Transverse colon (tissue), 4 donors: ENCODE data around the gene DLG2.

ENCODE experiments used
- CTCF ChIP-seq, 5 experiments: fragments of 200-600 bp in 3 of 5; fragments of 450-650 bp in 2 of 5; sonication (generic) in 3 of 5; IDR thresholded peaks; 1 replicate in 2 of 5; 2 replicates in 3 of 5; pipeline ENCODE4 v1.5.1; 2016 to 2017; ENCODE audit warnings: antibody characterized with exemption in 5 of 5, inconsistent platforms in 3 of 5, mild to moderate bottlenecking in 2 of 5, moderate library complexity in 1 of 5
- EP300 ChIP-seq: sonication (generic); formaldehyde crosslinking; IDR thresholded peaks from one replicate; pipeline ENCODE4 v1.6.1; 2017; ENCODE audit warnings: antibody characterized with exemption, low read depth
- POLR2A ChIP-seq: fragments of 450-650 bp; IDR thresholded peaks from one replicate; pipeline ENCODE4 v1.6.1; 2016; ENCODE audit warnings: antibody characterized with exemption, mild to moderate bottlenecking, moderate library complexity
- POLR2AphosphoS5 ChIP-seq, 3 donors: sonication (generic); formaldehyde crosslinking; IDR thresholded peaks; one replicate each; pipeline ENCODE4 v1.6.1; 2016; ENCODE audit warnings: antibody characterized with exemption in 3 of 3

- TF ChIP-seq CTCF (IDR thresholded peaks at IDR 0.05) (no peak), POLR2A (no peak), POLR2AphosphoS5 (IDR thresholded peaks at IDR 0.05) (no peak), EP300 (no peak)
Observed at GRCh38 chr11:84056653-84057376, 1570.3 kb downstream of the DLG2 start.
